HuH-7.5 (cell line): ENCODE results near the gene FBXL16.

Experiments
- DNase-seq: peaks from one replicate; pipeline ENCODE4 v3.0.0; 2011; ENCODE audit warnings: low spot score

The FBXL16 gene

GRCh38 chr16:734981-735881 is 29.6 kb upstream of the FBXL16 start:
- DNase-seq: no peak

- DNase-seq: no peak
Measured at GRCh38 chr16:734208-734980, 28.8 kb upstream of the FBXL16 start.

- DNase-seq: no peak
Measured at GRCh38 chr16:733382-734207, 28.0 kb upstream of the FBXL16 start.

GRCh38 chr16:732936-733335 is 27.3 kb upstream of the FBXL16 start:
- DNase-seq: no peak

GRCh38 chr16:732332-732731 is 26.7 kb upstream of the FBXL16 start:
- no peak for DNase-seq

GRCh38 chr16:730666-731509 is 25.3 kb upstream of the FBXL16 start:
- no peak for DNase-seq

DNA sequence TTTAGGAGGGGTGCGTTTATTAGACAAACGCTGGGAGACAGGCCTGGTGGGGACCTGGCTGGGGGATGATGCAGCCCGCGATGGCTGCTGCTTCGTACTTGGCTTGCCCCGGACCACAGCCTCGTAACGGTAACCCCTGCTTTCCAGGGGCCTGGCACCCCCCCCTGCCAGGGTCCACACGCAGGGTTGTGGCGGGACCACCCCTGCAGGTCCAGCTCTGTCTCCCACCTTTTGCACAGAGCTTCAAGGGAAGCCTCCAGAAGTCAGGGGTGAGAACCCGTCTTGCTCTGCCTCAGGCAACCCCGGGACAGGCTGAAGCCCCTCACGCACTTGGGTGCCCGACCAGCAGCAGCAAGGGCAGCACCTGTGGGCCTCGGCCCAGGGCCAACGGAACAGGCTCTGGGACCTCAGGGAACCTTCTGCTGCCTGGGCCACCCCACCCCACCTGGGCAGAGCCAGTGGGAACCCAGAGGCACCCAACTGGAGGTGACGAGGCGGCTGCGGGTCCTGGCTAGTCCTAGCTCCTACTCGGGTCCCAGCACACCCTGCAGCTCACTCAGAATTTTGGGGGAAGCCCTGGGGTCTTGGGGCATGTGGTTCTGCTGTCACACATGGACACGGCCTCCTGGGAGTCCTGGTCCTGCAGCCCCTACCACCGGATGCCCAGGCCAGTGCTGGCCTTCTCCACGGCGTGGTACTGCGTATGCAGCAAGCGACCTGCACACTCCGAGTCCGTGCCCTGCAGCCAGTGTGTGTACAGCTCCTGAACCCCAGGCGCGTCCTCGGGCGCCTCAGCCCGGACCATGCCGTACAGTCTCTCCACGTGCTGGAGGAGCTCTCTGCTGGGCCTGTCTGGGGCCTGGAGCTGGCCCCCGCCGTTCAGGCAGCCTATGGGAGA is 24.4 kb upstream of the FBXL16 start:
- no peak for DNase-seq

- DNase-seq: no peak
Measured at GRCh38 chr16:728890-729744, 23.5 kb upstream of the FBXL16 start.

- peak; percentile 81 for DNase-seq
Measured at GRCh38 chr16:728131-728889, 22.7 kb upstream of the FBXL16 start.

DNA sequence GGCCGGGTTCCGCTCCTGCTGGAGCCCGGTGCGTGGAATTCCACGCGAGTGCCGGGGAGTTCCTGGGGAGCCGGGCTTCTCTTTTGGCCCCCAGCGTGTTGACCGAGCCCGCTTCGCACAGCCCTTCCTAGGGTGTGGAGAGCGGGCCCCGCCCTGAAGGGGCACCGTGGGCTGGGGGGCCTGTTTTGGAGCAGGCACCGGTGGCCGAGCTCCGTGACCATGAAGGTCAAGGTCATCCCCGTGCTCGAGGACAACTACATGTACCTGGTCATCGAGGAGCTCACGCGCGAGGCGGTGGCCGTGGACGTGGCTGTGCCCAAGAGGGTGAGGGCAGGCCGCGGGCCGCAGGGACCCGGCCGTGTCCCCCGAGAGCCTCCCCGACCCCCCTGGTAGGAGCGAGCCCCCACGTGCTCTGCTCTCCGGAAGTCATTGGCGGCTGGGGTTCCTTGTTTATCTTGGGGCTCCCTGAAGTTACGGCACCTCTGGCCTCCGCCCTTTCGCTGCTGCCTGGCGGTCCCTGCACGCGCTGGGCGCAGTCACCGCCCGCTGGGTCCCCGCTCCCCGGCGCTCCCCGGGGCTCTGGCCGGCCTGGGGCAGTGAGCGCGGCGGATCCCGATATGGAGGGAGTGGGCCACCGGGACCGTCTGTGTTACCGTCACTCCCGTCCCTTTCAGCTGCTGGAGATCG is 21.8 kb upstream of the FBXL16 start:
- no peak for DNase-seq

DNA sequence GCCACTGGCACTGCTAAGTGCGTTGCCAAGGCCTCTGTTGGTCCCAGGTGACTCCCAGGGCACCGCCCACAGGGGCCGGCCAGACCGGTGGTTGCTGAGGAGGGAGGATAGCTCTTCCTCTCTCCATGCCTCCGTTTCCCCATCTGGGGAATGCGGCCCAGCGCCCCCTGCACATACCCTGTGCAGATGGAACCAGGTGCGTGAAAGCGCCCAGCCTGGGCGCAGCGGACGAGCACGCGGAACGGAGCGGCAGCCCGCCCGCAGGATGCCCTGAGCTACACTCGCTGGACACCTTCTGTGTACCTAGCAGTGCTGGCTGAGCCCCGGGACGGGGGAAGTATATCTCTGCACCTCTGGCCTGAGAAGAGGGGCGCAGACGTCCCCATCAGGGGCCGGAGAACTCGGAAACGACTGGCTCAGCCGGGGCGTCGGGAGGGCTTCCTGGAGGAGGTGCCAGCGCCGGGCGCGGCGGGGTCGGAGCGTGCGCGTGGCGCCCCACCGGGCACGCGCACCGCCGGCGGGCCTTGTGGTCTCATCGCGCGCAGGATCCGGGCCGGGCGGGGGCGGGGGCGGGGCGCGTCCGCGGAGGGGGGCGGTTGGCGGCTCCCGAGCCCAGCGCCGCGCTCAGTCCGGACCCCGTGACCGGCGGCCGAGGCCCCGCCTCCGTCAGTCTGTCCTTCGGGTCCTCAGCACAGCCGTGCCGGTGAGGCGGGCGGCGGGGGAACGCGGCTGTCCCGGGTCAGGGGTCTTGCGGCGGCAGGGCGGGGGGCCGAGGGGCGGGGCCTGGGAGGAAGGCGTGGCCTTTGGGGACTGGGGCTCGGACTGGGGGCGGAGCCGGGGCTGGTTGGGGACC is 21.1 kb upstream of the FBXL16 start, which contains the start of the genes CCDC78 and HAGHL:
CCDC78 (minus strand) TSS at position 6 of the 853 bp plus-strand sequence. CDS start 76 bp downstream, outside the sequence.
HAGHL (plus strand) TSS at position 669 of the 853 bp plus-strand sequence. CDS start 404 bp downstream, outside the sequence.
- DNase-seq: peak; percentile 81

DNA sequence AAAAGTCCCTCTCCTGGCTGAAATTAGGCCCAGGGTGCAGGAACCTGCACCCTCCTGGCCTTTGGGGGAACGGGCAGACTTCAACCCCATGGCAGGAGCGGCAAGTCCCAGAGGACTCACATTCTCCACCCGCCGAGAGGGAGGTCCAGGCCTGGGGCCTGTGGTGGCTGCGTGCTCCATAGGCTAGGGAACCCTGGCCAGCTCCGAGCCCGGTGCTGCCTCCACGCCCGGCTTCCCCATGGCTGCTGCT is 20.5 kb upstream of the FBXL16 start:
- DNase-seq: no peak

DNA sequence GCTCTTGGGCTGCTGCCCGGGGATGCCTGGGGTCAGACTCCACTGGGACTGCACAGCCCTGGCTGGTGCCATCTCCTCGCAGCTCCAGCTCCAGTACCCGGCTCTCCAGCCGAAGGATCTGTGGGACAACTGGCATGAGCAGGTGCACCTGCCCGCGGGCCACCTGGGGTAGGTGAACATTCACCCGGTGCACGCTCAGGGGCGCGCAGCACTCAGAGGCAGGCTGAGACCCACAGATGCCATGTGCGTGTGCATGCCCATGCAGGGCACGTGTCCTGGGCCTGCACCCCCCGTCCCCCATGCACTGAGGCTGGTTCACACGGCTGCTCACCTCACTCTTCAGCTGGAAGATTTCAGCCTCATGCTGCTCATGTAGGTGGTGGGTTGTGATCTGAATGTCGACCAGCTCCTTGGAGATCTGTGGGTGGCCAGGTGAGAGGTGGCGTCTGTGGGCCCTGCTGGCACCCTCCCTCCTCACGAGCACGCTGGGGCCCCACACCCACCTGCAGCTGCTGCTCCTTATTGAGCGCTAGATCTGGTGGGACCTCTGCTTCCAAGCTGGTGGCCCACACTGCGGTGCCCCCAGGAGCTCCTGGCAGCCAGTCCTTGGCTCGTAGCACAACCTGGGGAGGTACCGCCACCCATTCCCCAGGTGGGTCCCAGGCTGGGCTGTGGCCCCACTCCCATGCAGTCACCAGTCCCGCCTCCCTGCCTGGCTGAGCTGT is 20.0 kb upstream of the FBXL16 start:
- no peak for DNase-seq

DNA sequence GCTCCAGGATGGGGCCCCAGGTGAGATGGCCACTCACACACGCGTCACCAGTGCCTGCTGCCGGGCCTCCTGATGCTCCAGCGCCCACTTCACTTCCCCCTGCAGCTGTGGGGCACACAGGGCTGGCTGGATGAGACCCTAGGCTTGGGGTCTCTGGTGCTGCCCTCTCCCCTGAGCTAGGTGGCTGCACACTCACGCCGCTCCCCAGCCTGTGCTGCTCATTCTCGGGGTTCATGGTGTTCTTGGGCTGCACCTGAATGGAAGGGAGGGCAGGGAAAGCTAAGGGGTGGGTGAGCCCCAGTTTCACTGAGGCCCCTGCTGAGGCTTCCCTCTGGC is 19.4 kb upstream of the FBXL16 start:
- DNase-seq: no peak

- DNase-seq: no peak
Measured at GRCh38 chr16:724188-725040, 18.8 kb upstream of the FBXL16 start.

GRCh38 chr16:723695-724094 is 18.1 kb upstream of the FBXL16 start:
- no peak for DNase-seq
